Colonic mucosa (tissue), 4 donors: ENCODE measurements around the gene EHBP1. TPM values are rescaled to one million over a fixed set of nuclear protein-coding genes. Genes with fewer than 3 reads are reported as not detected.

Experiments used
- DNase-seq: peaks from one replicate; pipeline ENCODE4 v3.0.0-alpha.2; 2020
- H3K27ac ChIP-seq: fragments of 200-600 bp; one replicate; pipeline ENCODE4 v1.8.0; 2021
- H3K27me3 ChIP-seq: fragments of 200-600 bp; one replicate; pipeline ENCODE4 v1.8.0; 2021
- H3K36me3 ChIP-seq: fragments of 200-600 bp; one replicate; pipeline ENCODE4 v1.8.0; 2021
- H3K4me1 ChIP-seq: fragments of 200-600 bp; one replicate; pipeline ENCODE4 v1.8.0; 2021; ENCODE audit warnings: mild to moderate bottlenecking
- H3K4me3 ChIP-seq: fragments of 200-600 bp; one replicate; pipeline ENCODE4 v1.8.0; 2021
- H3K9ac ChIP-seq, 2 donors: one replicate each; pipeline ENCODE4 v1.7.0; 2013; ENCODE audit warnings: control low read depth in 2 of 2, low read depth in 2 of 2, low read length in 2 of 2
- H3K9me3 ChIP-seq: fragments of 200-600 bp; one replicate; pipeline ENCODE4 v1.8.0; 2021
- CTCF ChIP-seq: fragments of 200-600 bp; IDR thresholded peaks from one replicate; pipeline ENCODE4 v1.8.0; 2022; ENCODE audit warnings: antibody characterized with exemption, mild to moderate bottlenecking
- intact Hi-C: fragments of 100-400 bp; cut with DNase I; formaldehyde crosslinking; loops from one replicate; pipeline ENCODE4 v1.14.1; 2022
- total RNA-seq, 2 donors: library from RNA; stranded (reverse); fragmentation: NEBNext Ultra II Directional in 1 of 2; extraction: Animal tissue kit (Norgen Biotek cat#: 25700) in 1 of 2; gene quantifications; one replicate each; pipeline ENCODE4 v1.2.1, GENCODE V29; 2021
- donor health status: healthy.
- donor health status: DM: no; HTN: no; CAD: no.
- donor health status: DM: no; HTN: no; CAD: no.

EHBP1 gene
- total RNA-seq, 2 donors from 2014 or later = 23.6 to 32.7 TPM

- no peak for DNase-seq
- H3K36me3 ChIP-seq = no peaks in the 10 kb centered on the region
- H3K9ac ChIP-seq = no peak overlapping the region
- no peaks in the 10 kb centered on the region for H3K27me3 ChIP-seq
- intact Hi-C loops = no loop called here
- no peaks in the 10 kb centered on the region for H3K4me1 ChIP-seq
- no peak for TF ChIP-seq CTCF
- no peak overlapping the region for H3K27ac ChIP-seq
- H3K9me3 ChIP-seq = no peaks in the 10 kb centered on the region
- H3K4me3 ChIP-seq = no peak overlapping the region
Observed at GRCh38 chr2:62685256-62685655, 20.3 kb upstream of the EHBP1 start.

GRCh38 chr2:62686012-62686685, 19.4 kb upstream of the EHBP1 start:
- Histone ChIP-seq H3K36me3 (no peaks in the 10 kb centered on the region), H3K27me3 (no peaks in the 10 kb centered on the region), H3K4me1 (no peaks in the 10 kb centered on the region), H3K9ac (no peak overlapping the region), H3K4me3 (no peak overlapping the region), H3K9me3 (no peaks in the 10 kb centered on the region), H3K27ac (no peak overlapping the region)
- intact Hi-C loops = no loop called here
- no peak for DNase-seq
- no peak for TF ChIP-seq CTCF

- Histone ChIP-seq H3K4me1 (no peaks in the 10 kb centered on the region), H3K36me3 (no peaks in the 10 kb centered on the region), H3K4me3 (no peak overlapping the region), H3K9ac (no peak overlapping the region), H3K27ac (no peak overlapping the region), H3K27me3 (no peaks in the 10 kb centered on the region), H3K9me3 (no peaks in the 10 kb centered on the region)
- DNase-seq = no peak
- intact Hi-C loops = no loop called here
- no peak for TF ChIP-seq CTCF
Observed at GRCh38 chr2:62687636-62688035, 17.9 kb upstream of the EHBP1 start.

- no peaks in the 10 kb centered on the region for H3K36me3 ChIP-seq
- no peaks in the 10 kb centered on the region for H3K27me3 ChIP-seq
- H3K27ac ChIP-seq = no peak overlapping the region
- DNase-seq = no peak
- H3K9ac ChIP-seq = no peak overlapping the region
- H3K4me1 ChIP-seq = no peaks in the 10 kb centered on the region
- H3K9me3 ChIP-seq = no peaks in the 10 kb centered on the region
- intact Hi-C loops = no loop called here
- TF ChIP-seq CTCF = no peak
- H3K4me3 ChIP-seq = no peak overlapping the region
Observed at GRCh38 chr2:62688771-62689170, 16.7 kb upstream of the EHBP1 start.

GRCh38 chr2:62691186-62691585, 14.3 kb upstream of the EHBP1 start:
- Histone ChIP-seq H3K27ac (no peak overlapping the region), H3K27me3 (no peaks in the 10 kb centered on the region), H3K9me3 (no peaks in the 10 kb centered on the region), H3K4me3 (no peak overlapping the region), H3K4me1 (no peaks in the 10 kb centered on the region), H3K9ac (no peak overlapping the region), H3K36me3 (no peaks in the 10 kb centered on the region)
- DNase-seq = no peak
- intact Hi-C loops = no loop called here
- no peak for TF ChIP-seq CTCF
